EH (cell line): ENCODE measurements around the gene PPP2R2C.

Experiments used
- DNase-seq: peaks from one replicate; pipeline ENCODE4 v3.0.0-alpha.2; 2015; ENCODE audit warnings: low read depth

The PPP2R2C gene

GRCh38 chr4:6327220-6327917 lies 145.0 kb downstream of the PPP2R2C start:
- DNase-seq: peak; percentile 71

GRCh38 chr4:6326312-6327060 lies 145.9 kb downstream of the PPP2R2C start:
- DNase-seq: no peak

GRCh38 chr4:6325788-6326290 lies 146.6 kb downstream of the PPP2R2C start:
- no peak for DNase-seq

- DNase-seq: peak; percentile 34
These were observed 147.2 kb downstream of the PPP2R2C start for GRCh38 chr4:6324999-6325787.

- DNase-seq: no peak
These were observed 147.9 kb downstream of the PPP2R2C start for GRCh38 chr4:6324461-6324998.

- DNase-seq: no peak
These were observed 149.4 kb downstream of the PPP2R2C start for GRCh38 chr4:6322761-6323566.

GRCh38 chr4:6322067-6322760 lies 150.2 kb downstream of the PPP2R2C start:
- no peak for DNase-seq

- DNase-seq: no peak
These were observed 151.1 kb downstream of the PPP2R2C start for GRCh38 chr4:6321361-6321760.

- no peak for DNase-seq
These were observed 151.8 kb downstream of the PPP2R2C start for GRCh38 chr4:6320663-6321062.

- no peak for DNase-seq
These were observed 152.8 kb downstream of the PPP2R2C start for GRCh38 chr4:6319530-6320150.

GRCh38 chr4:6318206-6318605 lies 154.2 kb downstream of the PPP2R2C start:
- DNase-seq: no peak

- no peak for DNase-seq
These were observed 155.9 kb downstream of the PPP2R2C start for GRCh38 chr4:6316461-6317003.

- no peak for DNase-seq
These were observed 159.2 kb downstream of the PPP2R2C start for GRCh38 chr4:6313216-6313615.

- DNase-seq: no peak
These were observed 162.6 kb downstream of the PPP2R2C start for GRCh38 chr4:6309777-6310176.

- no peak for DNase-seq
These were observed 163.3 kb downstream of the PPP2R2C start for GRCh38 chr4:6308899-6309643.

- DNase-seq: no peak
These were observed 164.5 kb downstream of the PPP2R2C start for GRCh38 chr4:6307891-6308290.

- no peak for DNase-seq
These were observed 165.2 kb downstream of the PPP2R2C start for GRCh38 chr4:6307230-6307629.

GRCh38 chr4:6306299-6306698 lies 166.1 kb downstream of the PPP2R2C start:
- no peak for DNase-seq

GRCh38 chr4:6303943-6304342 lies 168.5 kb downstream of the PPP2R2C start:
- no peak for DNase-seq
